T-helper 2 cell (primary cell): ENCODE results near the gene TJAP1.
A peak's percentile ranks its signal among the peaks of the same experiment; 100 is the strongest.

ENCODE experiments used
- DNase-seq, 5 experiments: peaks; one replicate each; pipeline versions ENCODE4 v3.0.0 to v3.0.0-alpha.2; 2012 to 2022
- total RNA-seq, 2 donors: gene quantifications; one replicate each; lab custom pipeline; 2026; lab: John Stamatoyannopoulos, UW

Gene TJAP1
- total RNA-seq = 29.3 to 35.4 reads per million in 2 donors

GRCh38 chr6:43477235-43478007 lies at the start of gene TJAP1:
Gene TJAP1, plus strand, starts transcription at chr6:43477570. Its CDS starts 21,432 bp downstream, at chr6:43499002.
- peak; percentile 90 to 98 (median 94) for DNase-seq

- DNase-seq = no peak
Observed at GRCh38 chr6:43428112-43428570, 49.2 kb upstream of the TJAP1 start.

DNA sequence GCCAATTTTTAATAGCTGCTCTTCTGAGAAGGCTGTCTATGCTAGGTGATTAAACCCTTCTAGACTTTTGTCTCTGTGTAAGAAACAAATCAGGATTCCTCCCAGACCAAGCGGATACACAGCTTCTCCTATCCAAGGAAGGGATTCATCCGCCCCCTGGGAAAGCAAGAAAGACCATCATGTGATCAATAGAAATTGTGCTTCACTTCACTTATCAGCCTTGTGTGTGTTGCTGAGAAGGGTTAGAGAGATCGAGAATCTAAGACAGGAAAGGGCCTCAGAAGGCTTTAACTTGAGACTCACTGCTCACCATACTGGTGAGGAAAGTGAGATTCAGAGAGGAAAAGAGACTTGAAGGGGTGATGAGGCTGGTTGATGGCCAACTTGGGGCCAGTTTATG lies 48.5 kb upstream of the TJAP1 start:
- DNase-seq = peak in 1 of 5 experiments; percentile 49

GRCh38 chr6:43432009-43432945 lies 45.1 kb upstream of the TJAP1 start:
- no peak for DNase-seq

- DNase-seq = no peak
Observed at GRCh38 chr6:43433148-43433547, 44.2 kb upstream of the TJAP1 start.

GRCh38 chr6:43434001-43434840 lies 43.1 kb upstream of the TJAP1 start:
- DNase-seq = no peak

GRCh38 chr6:43434943-43435342 lies 42.4 kb upstream of the TJAP1 start:
- no peak for DNase-seq

DNA sequence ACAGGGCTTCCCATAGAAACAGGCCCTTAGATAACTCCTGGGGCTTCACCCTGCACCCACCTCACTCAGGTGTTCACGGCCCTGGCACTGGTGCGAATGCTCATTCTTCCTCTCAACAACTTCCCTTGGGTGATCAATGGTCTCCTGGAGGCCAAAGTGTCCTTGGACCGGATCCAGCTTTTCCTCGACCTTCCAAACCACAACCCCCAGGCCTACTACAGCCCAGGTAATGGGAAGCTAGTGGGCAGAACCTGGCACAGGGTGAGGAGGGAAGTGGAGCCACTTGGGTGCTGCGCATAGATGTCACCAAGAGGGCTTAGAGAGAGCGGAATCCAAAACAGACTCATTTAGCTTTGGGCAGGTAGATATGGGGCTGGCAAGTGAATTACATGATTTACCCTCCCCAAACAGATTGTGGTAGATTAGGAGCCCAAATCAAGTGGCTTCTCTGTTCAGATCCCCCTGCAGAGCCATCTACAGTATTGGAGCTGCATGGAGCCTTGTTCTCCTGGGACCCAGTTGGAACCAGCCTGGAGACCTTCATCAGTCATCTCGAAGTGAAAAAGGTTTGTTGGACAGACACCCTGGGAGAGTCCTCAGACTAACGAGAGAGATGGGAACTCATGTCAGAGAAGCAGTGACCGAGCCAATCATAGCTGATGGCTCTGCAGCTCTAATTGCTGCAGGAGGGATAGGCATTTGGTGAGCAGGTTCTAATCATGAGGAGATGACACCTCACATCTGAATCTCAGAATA lies 41.5 kb upstream of the TJAP1 start:
- no peak for DNase-seq

DNA sequence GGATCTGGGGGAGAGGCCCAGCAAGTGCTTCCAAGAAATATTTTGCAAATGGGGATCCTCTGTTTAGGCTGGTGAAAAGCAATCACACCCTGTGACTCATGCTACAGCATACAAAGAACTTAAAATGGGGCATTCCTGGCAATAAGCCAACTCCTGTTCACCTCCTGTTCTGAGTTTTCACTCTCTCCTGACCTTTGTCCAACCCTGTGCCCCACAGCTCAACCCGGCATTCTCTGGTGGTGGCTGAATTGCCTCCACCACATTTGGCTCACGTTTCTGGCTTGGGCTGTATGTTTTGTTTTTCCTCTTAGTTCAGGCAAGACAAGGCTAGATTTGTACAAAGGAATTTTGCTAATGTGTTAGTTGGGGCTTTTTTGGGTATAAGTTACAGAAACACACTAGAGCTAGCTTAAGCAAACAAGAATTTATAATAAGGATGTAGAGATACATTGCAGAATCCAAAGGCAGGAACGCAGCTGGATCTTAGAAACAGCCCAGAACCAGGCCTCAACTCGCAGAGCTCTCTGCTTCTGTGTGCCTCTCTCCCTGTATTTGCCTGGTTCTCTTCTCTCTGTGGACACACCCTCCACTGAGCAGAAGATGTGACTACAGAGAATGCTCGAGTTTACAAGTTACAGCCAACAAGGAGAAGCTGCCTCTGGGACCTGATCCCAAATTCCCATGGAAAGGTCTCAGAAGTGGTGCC lies 40.6 kb upstream of the TJAP1 start:
- no peak for DNase-seq

DNA sequence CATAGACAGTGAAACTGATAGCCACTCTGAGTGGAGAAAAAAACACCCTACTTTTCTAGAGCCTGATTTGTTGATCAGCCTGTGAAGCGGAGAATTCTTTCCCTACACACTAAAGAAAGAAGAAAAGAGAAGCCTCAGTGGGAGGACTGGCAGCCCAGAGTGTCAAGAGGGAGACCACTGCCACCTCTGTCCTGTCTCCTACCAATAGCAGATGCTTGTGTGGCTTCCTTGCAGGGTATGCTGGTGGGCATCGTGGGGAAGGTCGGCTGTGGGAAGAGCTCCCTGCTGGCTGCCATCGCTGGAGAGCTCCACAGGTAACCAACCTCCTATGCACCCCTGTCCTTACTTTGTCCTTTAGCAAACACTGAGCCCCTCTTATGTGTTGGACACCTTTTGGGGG lies 39.7 kb upstream of the TJAP1 start:
- DNase-seq = no peak

DNA sequence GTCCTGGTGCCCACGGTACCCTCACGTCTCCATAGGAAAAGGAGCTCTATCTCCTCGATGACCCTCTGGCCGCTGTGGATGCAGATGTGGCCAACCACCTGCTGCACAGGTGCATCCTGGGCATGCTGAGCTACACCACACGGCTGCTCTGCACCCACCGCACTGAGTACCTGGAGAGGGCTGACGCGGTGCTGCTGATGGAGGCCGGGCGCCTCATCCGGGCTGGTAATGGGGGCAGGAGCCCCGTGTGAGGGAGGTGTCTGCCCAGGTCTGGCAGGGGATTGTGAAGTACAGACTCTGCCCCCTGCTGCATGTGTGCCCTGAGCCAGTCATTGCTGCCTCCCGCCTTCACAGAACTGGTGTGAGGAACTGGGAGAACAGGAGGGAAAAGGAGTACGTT lies 34.4 kb upstream of the TJAP1 start:
- DNase-seq = no peak

DNA sequence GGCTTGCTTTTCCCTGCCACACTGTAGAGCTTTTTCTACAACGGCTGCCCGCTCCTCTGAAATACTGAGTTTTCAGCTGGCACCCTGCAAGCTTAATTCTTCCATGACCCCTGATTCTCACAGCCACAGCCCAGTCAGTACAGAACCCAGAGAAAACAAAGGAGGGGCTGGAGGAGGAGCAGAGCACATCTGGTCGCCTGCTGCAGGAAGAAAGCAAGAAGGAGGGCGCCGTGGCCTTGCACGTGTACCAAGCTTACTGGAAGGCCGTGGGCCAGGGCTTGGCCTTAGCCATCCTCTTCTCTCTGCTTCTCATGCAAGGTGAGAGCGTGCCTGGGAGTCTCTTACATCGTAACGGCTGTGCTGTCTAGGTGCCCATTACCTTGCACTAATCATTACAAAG lies 33.3 kb upstream of the TJAP1 start:
- DNase-seq = no peak

DNA sequence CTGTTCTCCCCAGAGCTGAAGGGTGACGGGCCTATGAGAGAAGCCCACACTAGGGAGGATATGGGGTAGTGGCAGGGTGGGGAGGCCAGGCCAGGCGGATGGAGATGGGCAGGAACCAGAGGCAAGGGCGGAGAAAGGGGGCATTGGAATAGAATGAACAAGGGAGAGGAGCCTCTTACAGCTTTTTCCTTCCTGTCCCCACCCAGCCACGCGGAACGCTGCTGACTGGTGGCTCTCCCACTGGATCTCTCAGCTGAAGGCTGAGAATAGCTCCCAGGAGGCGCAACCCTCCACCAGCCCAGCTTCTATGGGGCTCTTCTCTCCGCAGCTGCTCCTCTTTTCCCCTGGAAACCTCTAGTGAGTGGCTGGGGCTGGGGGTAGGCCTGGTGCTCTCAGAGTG lies 32.8 kb upstream of the TJAP1 start:
- DNase-seq = no peak

GRCh38 chr6:43445576-43445975 lies 31.8 kb upstream of the TJAP1 start:
- no peak for DNase-seq

DNA sequence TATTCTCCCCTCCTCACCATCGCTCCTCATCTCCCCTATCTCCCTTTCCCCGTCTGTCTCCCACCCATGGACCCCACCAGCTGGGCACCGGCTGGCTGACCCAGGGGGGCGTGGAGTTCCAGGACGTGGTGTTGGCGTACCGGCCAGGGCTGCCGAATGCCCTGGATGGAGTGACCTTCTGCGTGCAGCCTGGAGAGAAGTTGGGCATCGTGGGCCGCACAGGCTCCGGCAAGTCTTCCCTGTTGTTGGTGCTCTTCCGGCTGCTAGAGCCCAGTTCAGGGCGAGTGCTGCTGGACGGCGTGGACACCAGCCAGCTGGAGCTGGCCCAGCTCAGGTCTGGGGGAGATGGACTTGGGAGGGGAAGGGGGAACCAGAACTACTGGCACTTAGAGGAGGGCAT lies 29.8 kb upstream of the TJAP1 start:
- DNase-seq = no peak

DNA sequence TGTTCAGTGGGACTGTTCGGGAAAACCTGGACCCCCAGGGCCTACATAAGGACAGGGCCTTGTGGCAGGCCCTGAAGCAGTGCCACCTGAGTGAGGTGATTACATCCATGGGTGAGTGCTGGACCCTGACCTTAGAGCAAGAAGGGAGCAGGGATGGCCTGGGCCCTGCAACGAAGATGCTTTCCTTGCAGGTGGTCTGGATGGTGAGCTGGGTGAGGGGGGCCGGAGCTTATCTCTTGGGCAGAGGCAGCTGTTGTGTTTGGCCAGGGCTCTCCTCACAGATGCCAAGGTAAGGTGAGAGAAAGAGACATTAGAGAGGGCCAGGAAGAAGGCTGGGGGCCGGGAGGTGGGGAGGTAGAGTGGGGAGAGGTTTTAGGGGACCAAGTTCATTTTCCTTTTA lies 28.5 kb upstream of the TJAP1 start:
- DNase-seq = no peak

- no peak for DNase-seq
Observed at GRCh38 chr6:43450699-43451131, 26.7 kb upstream of the TJAP1 start.

DNA sequence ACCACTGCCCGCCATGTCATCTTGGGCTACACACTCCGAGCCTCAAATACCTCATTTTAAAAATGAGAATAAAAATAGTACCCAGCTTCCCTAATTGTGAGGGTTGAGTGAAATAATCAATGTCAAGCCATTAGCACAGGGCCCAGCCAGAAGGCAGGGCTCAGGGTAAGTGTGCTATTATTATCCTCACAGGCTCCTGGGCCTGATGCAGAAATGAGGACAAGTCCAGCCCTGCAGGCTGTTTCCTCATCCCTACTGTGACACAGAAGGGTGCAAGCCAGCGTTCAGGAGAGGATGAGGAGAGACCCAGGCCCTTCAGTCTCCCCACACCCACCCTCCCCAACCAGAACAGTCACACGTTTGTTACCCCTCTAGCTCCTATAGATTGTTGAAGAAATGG lies 26.0 kb upstream of the TJAP1 start:
- DNase-seq = no peak

- DNase-seq = no peak
Observed at GRCh38 chr6:43451939-43452338, 25.4 kb upstream of the TJAP1 start.

- DNase-seq = no peak
Observed at GRCh38 chr6:43452896-43453295, 24.5 kb upstream of the TJAP1 start.

- DNase-seq = no peak
Observed at GRCh38 chr6:43453831-43454230, 23.5 kb upstream of the TJAP1 start.
